ENCODE data around the gene DNAH3.
"Not testable (repeated sequence)": the region's sequence is repeated elsewhere in the genome, so short reads cannot be mapped to it uniquely, and the experiment has no call there.

DNAH3 gene

GRCh38 chr16:21166561-21166961 is 15.9 kb upstream of the DNAH3 start:
- DNase-seq: no peak

GRCh38 chr16:21164521-21165168 is 14.0 kb upstream of the DNAH3 start:
- DNase-seq: no peak

- no peak for DNase-seq
Observed at GRCh38 chr16:21163576-21163975, 12.9 kb upstream of the DNAH3 start.

GRCh38 chr16:21162661-21163151 is 12.1 kb upstream of the DNAH3 start:
- DNase-seq: peak; percentile 20

- no peak for DNase-seq
Observed at GRCh38 chr16:21161211-21161610, 10.6 kb upstream of the DNAH3 start.

- DNase-seq: no peak
Observed at GRCh38 chr16:21160276-21160675, 9.6 kb upstream of the DNAH3 start.

GRCh38 chr16:21159281-21159951 is 8.8 kb upstream of the DNAH3 start:
- DNase-seq: no peak

- DNase-seq: peak; percentile 37
Observed at GRCh38 chr16:21158208-21159110, 7.8 kb upstream of the DNAH3 start, which contains the start of gene LDAF1. Gene LDAF1, plus strand, starts transcription at chr16:21158674. Its CDS starts 2,509 bp downstream, at chr16:21161183.

- no peak for DNase-seq
Observed at GRCh38 chr16:21157632-21158031, 7.0 kb upstream of the DNAH3 start.

GRCh38 chr16:21156767-21157467 is 6.3 kb upstream of the DNAH3 start:
- DNase-seq: peak; percentile 34

- DNase-seq: not testable (repeated sequence)
Observed at GRCh38 chr16:21156011-21156410, 5.4 kb upstream of the DNAH3 start.

- not testable (repeated sequence) for DNase-seq
Observed at GRCh38 chr16:21153124-21153729, 2.6 kb upstream of the DNAH3 start.

GRCh38 chr16:21152160-21153030 is 1.7 kb upstream of the DNAH3 start:
- not testable (repeated sequence) for DNase-seq

- no peak for DNase-seq
Observed at GRCh38 chr16:21145738-21146137, 4.9 kb downstream of the DNAH3 start.

GRCh38 chr16:21134053-21134452 is 16.6 kb downstream of the DNAH3 start:
- no peak for DNase-seq

- no peak for DNase-seq
Observed at GRCh38 chr16:21130811-21131210, 19.8 kb downstream of the DNAH3 start.

- DNase-seq: no peak
Observed at GRCh38 chr16:21128991-21129390, 21.7 kb downstream of the DNAH3 start.

- no peak for DNase-seq
Observed at GRCh38 chr16:21126518-21126917, 24.1 kb downstream of the DNAH3 start.

GRCh38 chr16:21125191-21125590 is 25.5 kb downstream of the DNAH3 start:
- no peak for DNase-seq

GRCh38 chr16:21120976-21121520 is 29.6 kb downstream of the DNAH3 start:
- no peak for DNase-seq

- DNase-seq: no peak
Observed at GRCh38 chr16:21117567-21117966, 33.1 kb downstream of the DNAH3 start.
